ENCODE results near the gene CCDC88B.

GRCh38 chr11:64401775-64402174 is 61.8 kb downstream of the CCDC88B start:
- TF ChIP-seq ZBTB7A (IDR thresholded peaks at IDR 0.05; ENCODE audit: borderline replicate concordance, control insufficient read depth, low read depth, low read length) (no peak), TARDBP (IDR thresholded peaks at IDR 0.05) (no peak), TCF7 (IDR thresholded peaks at IDR 0.05; ENCODE audit: borderline replicate concordance) (no peak), CTCF (IDR thresholded peaks at IDR 0.05 in 2 of 3, conservative IDR thresholded peaks at IDR 0.05 in 1 of 3; ENCODE audit: insufficient read depth in 2 of 3, low read depth in 1 of 3, low read length in 3 of 3) (no peak), AFF1 (IDR thresholded peaks at IDR 0.05; ENCODE audit: low read depth in 1 of 2, partially characterized antibody in 2 of 2) (no peak), POLR2AphosphoS2 (IDR thresholded peaks at IDR 0.05; ENCODE audit: low read length) (no peak)
- TF ChIP-seq, protein P1, sequence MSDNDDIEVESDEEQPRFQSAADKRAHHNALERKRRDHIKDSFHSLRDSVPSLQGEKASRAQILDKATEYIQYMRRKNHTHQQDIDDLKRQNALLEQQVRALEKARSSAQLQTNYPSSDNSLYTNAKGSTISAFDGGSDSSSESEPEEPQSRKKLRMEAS (CRISPR knock-in tag; IDR thresholded peaks at IDR 0.05) = no peak
